ENCODE results near the gene VAV3.

VAV3 gene

GRCh38 chr1:107979088-107979487 is 14.1 kb upstream of the VAV3 start:
- Histone ChIP-seq H3K36me3 (replicated peaks) (no peaks in the 10 kb centered on the region), H3K27ac (no peak overlapping the region), H3K27me3 (replicated peaks) (no peaks in the 10 kb centered on the region), H3K4me3 (ENCODE audit: low read depth, low read length) (no peak overlapping the region)
- in situ Hi-C loops (cut with HindIII; ENCODE audit: low pct_ligation_motif_present, low sequenced_read_pairs), result no loop called here
- no peak for DNase-seq
- TF ChIP-seq CTCF (IDR thresholded peaks at IDR 0.05; ENCODE audit: low read depth, low read length, missing control alignments), result no peak

GRCh38 chr1:107976836-107977235 is 11.9 kb upstream of the VAV3 start:
- no peaks in the 10 kb centered on the region for H3K27me3 ChIP-seq (replicated peaks)
- no peak for TF ChIP-seq CTCF (IDR thresholded peaks at IDR 0.05; ENCODE audit: low read depth, low read length, missing control alignments)
- H3K36me3 ChIP-seq (replicated peaks), result no peaks in the 10 kb centered on the region
- H3K4me3 ChIP-seq (ENCODE audit: low read depth, low read length), result no peak overlapping the region
- in situ Hi-C loops (cut with HindIII; ENCODE audit: low pct_ligation_motif_present, low sequenced_read_pairs), result no loop called here
- no peak overlapping the region for H3K27ac ChIP-seq
- no peak for DNase-seq

- H3K36me3 ChIP-seq (replicated peaks), result no peaks in the 10 kb centered on the region
- no peak overlapping the region for H3K4me3 ChIP-seq (ENCODE audit: low read depth, low read length)
- no peak for TF ChIP-seq CTCF (IDR thresholded peaks at IDR 0.05; ENCODE audit: low read depth, low read length, missing control alignments)
- H3K27me3 ChIP-seq (replicated peaks), result no peaks in the 10 kb centered on the region
- DNase-seq, result no peak
- H3K27ac ChIP-seq, result no peak overlapping the region
- in situ Hi-C loops (cut with HindIII; ENCODE audit: low pct_ligation_motif_present, low sequenced_read_pairs), result no loop called here
These were observed 11.5 kb upstream of the VAV3 start for GRCh38 chr1:107976431-107976830.

- no peak for DNase-seq
- no peak for TF ChIP-seq CTCF (IDR thresholded peaks at IDR 0.05; ENCODE audit: low read depth, low read length, missing control alignments)
- Histone ChIP-seq H3K27ac (no peak overlapping the region), H3K27me3 (replicated peaks) (no peaks in the 10 kb centered on the region), H3K4me3 (ENCODE audit: low read depth, low read length) (no peak overlapping the region), H3K36me3 (replicated peaks) (no peaks in the 10 kb centered on the region)
- in situ Hi-C loops (cut with HindIII; ENCODE audit: low pct_ligation_motif_present, low sequenced_read_pairs), result no loop called here
These were observed 10.9 kb upstream of the VAV3 start for GRCh38 chr1:107975851-107976250.

- in situ Hi-C loops (cut with HindIII; ENCODE audit: low pct_ligation_motif_present, low sequenced_read_pairs), result no loop called here
- Histone ChIP-seq H3K4me3 (ENCODE audit: low read depth, low read length) (no peak overlapping the region), H3K36me3 (replicated peaks) (no peaks in the 10 kb centered on the region), H3K27ac (no peak overlapping the region), H3K27me3 (replicated peaks) (no peaks in the 10 kb centered on the region)
- DNase-seq, result no peak
- TF ChIP-seq CTCF (IDR thresholded peaks at IDR 0.05; ENCODE audit: low read depth, low read length, missing control alignments), result no peak
These were observed 9.1 kb upstream of the VAV3 start for GRCh38 chr1:107974090-107974489.

GRCh38 chr1:107972391-107973180 is 7.6 kb upstream of the VAV3 start:
- Histone ChIP-seq H3K27me3 (replicated peaks) (no peaks in the 10 kb centered on the region), H3K27ac (no peak overlapping the region), H3K36me3 (replicated peaks) (no peaks in the 10 kb centered on the region), H3K4me3 (ENCODE audit: low read depth, low read length) (no peak overlapping the region)
- no peak for TF ChIP-seq CTCF (IDR thresholded peaks at IDR 0.05; ENCODE audit: low read depth, low read length, missing control alignments)
- no peak for DNase-seq
- in situ Hi-C loops (cut with HindIII; ENCODE audit: low pct_ligation_motif_present, low sequenced_read_pairs), result no loop called here
